ENCODE measurements around the gene TIMM22. TPM values are rescaled to one million over a fixed set of nuclear protein-coding genes. Genes with fewer than 3 reads are reported as not detected.

The TIMM22 gene
- total and polyA plus RNA-seq, 2 donors (not counting 3 experiments of a cell fraction or from before 2014, with no cell fraction given), result 19.0 to 19.6 TPM

DNA sequence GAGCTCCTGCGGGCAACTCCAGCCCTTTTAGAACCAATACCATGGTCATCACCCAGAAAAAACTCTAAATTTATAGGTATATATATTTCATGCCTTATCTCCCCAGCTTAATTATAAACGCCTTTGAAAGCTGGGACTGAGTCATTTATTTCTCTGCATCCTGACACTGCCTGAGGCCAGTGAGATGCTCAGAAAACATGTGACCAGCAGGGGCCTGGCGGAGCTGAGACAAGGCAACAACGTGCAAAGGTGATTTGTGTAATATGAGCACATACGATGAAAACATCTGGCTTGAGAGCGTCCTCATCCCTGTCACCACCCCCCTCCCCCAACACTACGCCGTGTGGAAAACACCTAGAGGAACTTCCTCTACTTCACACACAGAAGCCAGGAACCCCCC, 40.0 kb upstream of the TIMM22 start:
- dilution Hi-C loops (cut with MboI; ENCODE audit: extremely low pct_ligation_motif_present, low sequenced_read_pairs) (no loop called here), intact Hi-C loops (cut with micrococcal nuclease) (no loop called here)
- Histone ChIP-seq H3K9me3 (replicated peaks; ENCODE audit: control insufficient read depth, insufficient read depth, low read length) (no peaks in the 10 kb centered on the region), H3K36me3 (ENCODE audit: control insufficient read depth in 2 of 2, extremely low read depth in 1 of 2, insufficient read depth in 2 of 2, low read length in 2 of 2) (peaks cover 0 to 3% of the 10 kb centered on the region in 2 experiments), H3K9ac (replicated peaks; ENCODE audit: extremely low read depth, insufficient read depth, low read length) (no peak overlapping the region), H4K20me1 (replicated peaks; ENCODE audit: control insufficient read depth, extremely low read depth, insufficient read depth, low read length) (no peaks in the 10 kb centered on the region), H3K27ac (ENCODE audit: insufficient read depth, low read depth, low read length) (no peak overlapping the region), H3K79me2 (ENCODE audit: control insufficient read depth, insufficient read depth, low read length) (peaks cover 5% of the 10 kb centered on the region), H2AFZ (ENCODE audit: low read depth, low read length) (no peak overlapping the region), H3K4me3 (replicated peaks in 1 of 3; ENCODE audit: insufficient read depth in 1 of 3, low read depth in 1 of 3, low read length in 3 of 3) (no peak overlapping the region), H3K4me1 (ENCODE audit: control insufficient read depth, extremely low read depth, insufficient read depth, low read length) (peaks cover 5% of the 10 kb centered on the region), H3K4me2 (ENCODE audit: insufficient read depth, low read length) (no peak overlapping the region), H3K27me3 (ENCODE audit: control insufficient read depth in 2 of 2, insufficient read depth in 2 of 2, low read length in 2 of 2) (no peaks in the 10 kb centered on the region), H3K9me1 (replicated peaks; ENCODE audit: control insufficient read depth, extremely low read depth, insufficient read depth, low read length) (no peaks in the 10 kb centered on the region)
- ChIA-PET POLR2A (no interaction called here), CTCF (interaction anchor here (0.7 to 1.1 kb wide), 3 partner anchors 24 to 164 kb away, joined by 3 to 5 read pairs (median 3); no protein-coding TSS in a partner anchor)
- DNase-seq (ENCODE audit: low read depth, low spot score) (peak; percentile 24), FAIRE-seq (no peak)
- TF ChIP-seq, protein P1, sequence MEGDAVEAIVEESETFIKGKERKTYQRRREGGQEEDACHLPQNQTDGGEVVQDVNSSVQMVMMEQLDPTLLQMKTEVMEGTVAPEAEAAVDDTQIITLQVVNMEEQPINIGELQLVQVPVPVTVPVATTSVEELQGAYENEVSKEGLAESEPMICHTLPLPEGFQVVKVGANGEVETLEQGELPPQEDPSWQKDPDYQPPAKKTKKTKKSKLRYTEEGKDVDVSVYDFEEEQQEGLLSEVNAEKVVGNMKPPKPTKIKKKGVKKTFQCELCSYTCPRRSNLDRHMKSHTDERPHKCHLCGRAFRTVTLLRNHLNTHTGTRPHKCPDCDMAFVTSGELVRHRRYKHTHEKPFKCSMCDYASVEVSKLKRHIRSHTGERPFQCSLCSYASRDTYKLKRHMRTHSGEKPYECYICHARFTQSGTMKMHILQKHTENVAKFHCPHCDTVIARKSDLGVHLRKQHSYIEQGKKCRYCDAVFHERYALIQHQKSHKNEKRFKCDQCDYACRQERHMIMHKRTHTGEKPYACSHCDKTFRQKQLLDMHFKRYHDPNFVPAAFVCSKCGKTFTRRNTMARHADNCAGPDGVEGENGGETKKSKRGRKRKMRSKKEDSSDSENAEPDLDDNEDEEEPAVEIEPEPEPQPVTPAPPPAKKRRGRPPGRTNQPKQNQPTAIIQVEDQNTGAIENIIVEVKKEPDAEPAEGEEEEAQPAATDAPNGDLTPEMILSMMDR (IDR thresholded peaks at IDR 0.05; ENCODE audit: extremely low read depth in 1 of 2, insufficient read depth in 1 of 2, low read depth in 1 of 2, low read length in 2 of 2), result no peak
- TF ChIP-seq EZH2 (IDR thresholded peaks at IDR 0.05; ENCODE audit: borderline replicate concordance, low read depth, low read length, severe bottlenecking) (no peak), POLR2A (IDR thresholded peaks at IDR 0.05; ENCODE audit: low read depth, low read length) (no peak), POLR2AphosphoS5 (IDR thresholded peaks at IDR 0.05; ENCODE audit: insufficient read depth, low read depth, low read length) (no peak), FOS (IDR thresholded peaks at IDR 0.05; ENCODE audit: borderline replicate concordance, insufficient read depth, low read length) (no peak), GATA2 (IDR thresholded peaks at IDR 0.05; ENCODE audit: insufficient read depth, insufficient read length, low read depth, low read length) (no peak), MYC (IDR thresholded peaks at IDR 0.05; ENCODE audit: low read depth, low read length) (no peak), JUN (IDR thresholded peaks at IDR 0.05; ENCODE audit: borderline replicate concordance, insufficient read depth, insufficient read length, low read depth) (no peak)
- TF ChIP-seq, protein P2, sequence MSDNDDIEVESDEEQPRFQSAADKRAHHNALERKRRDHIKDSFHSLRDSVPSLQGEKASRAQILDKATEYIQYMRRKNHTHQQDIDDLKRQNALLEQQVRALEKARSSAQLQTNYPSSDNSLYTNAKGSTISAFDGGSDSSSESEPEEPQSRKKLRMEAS (IDR thresholded peaks at IDR 0.05; ENCODE audit: insufficient read depth, insufficient read length), result no peak
- no TSS peak for BruUV-seq (replicated peaks)
